ENCODE measurements around the gene ATG3.
"Not testable (repeated sequence)": the region's sequence is repeated elsewhere in the genome, so short reads cannot be mapped to it uniquely, and the experiment has no call there.

ATG3 gene

GRCh38 chr3:112560721-112561483 lies 860 bp downstream of the ATG3 start:
- no peak for DNase-seq

GRCh38 chr3:112560307-112560706 lies 1.5 kb downstream of the ATG3 start:
- no peak for DNase-seq

DNA sequence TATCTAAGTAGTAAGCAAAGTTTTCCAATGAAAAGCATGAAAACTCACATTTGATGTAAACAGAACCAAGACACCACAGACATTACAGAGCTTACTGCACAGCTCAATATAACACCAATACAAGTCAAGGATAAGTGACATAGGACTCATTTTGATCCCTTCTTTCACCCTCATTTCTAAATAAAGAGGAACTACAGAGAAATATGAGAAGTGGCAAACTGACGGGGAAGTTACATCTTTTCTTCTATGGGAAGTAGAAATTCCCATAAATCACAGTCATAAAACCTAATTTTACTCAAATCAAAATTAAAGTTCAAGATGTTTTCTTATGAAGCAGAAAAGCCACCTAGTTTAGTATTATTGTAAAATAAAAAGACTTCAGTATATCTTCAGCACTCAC lies 3.8 kb downstream of the ATG3 start:
- no peak for DNase-seq

DNA sequence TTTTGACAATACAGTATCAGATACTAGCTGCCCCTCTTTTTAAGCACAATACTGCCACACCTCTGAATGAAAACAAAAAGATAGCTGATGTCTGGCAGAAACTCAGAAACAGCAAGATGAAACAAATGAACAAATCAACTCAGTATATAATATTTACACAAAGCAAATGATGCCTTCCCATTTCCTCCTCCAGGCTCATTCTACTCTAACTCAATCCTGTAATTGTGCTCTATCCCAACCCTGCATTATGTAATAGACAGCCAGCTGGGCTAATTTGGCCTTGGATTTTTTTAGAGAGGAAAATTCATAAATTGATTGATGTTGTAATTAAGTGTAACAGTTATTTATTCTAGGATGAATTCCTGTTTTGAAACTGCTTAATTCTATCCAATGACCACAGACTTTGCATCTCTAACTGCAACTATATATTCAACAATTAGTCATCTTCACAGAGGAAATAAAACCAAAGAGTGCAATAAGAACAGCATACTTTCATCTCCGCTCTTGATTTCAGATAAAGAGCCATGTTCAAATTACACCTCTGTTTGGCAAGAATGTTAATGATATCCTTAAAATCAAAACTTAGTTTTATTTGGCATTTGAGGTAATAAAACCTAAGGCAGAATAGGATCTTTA lies 6.1 kb downstream of the ATG3 start:
- no peak for DNase-seq

GRCh38 chr3:112550859-112551258 lies 10.9 kb downstream of the ATG3 start:
- no peak for DNase-seq

DNA sequence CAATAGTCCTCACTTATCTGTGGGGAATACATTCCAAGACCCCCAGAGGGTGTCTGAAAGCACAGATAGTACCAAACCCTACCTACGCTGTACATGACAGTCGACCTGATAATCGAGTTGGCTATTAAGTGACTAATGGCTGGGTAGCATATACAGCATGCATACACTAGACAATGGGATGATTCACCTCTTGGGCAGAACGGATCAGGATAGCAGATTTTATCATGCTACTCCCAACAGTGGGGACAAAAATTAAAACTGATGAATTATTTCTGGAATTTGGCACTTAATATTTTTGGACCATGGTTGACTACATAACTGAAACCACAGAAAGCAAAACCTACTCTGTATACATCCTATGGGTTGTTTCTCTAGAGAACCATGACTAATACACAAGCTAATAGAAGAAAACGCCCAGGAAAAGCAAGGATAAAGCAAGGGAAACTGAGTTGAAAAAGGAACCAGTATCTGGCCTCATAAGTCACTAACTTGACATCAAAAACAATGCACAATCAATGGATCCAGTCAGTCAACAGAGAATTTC lies 15.5 kb downstream of the ATG3 start:
- DNase-seq, result no peak

DNA sequence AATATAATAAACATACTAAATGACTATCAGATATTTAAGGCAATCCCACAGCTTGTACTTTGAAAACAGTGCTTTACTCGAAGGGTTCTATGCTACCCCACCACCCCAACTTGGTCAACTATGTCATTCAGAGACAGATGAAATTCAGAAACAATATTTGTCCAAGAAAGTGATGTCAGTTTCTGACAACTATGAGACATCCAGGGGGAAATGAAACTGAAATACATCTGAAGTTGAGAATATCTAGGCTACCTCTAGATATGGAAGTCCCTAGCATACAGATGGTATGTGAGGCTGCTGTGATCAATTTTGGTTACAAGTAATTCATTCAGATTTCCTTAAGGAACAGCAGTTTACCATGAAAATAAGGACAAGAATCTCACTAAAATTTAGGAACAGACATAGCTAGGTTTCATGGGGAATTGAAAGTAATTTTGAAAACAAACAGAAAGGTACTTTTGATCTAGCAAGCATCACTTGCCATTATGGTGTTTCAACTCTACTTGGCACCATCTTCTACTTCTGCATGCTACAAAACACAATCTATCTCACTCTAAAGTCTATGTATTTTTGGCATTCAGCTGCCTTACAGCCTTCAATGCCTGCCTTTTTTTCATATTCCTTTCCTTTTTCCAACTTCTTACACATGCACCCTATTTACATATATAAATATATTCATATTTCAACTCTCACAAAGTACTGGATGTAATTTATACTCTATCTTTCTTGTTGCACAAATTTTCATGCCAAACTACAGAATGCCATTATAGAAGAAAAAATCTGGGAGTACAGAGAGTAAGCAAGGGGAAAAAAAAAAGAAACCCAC lies 21.7 kb downstream of the ATG3 start:
- DNase-seq, result no peak

DNA sequence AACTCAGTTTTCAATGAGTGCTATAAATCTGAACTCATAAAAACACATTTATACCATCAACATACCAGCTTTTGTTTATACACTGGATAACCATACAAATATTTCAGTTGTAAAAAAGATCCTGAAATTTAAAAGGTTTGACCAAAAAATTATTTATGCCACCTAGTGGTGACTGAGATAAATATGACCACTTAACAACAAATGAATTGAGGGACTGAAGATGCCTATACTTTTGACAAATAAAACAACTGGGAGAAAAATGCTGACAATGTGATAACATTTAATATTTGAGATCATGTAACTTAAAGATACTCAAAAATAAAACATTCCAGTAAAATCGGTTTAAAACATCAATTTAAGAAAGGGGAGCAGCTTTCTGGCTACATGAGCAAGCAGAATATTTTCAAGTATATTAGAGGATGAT lies 30.4 kb downstream of the ATG3 start:
- DNase-seq, result no peak

GRCh38 chr3:112530573-112530972 lies 31.2 kb downstream of the ATG3 start:
- DNase-seq, result no peak

DNA sequence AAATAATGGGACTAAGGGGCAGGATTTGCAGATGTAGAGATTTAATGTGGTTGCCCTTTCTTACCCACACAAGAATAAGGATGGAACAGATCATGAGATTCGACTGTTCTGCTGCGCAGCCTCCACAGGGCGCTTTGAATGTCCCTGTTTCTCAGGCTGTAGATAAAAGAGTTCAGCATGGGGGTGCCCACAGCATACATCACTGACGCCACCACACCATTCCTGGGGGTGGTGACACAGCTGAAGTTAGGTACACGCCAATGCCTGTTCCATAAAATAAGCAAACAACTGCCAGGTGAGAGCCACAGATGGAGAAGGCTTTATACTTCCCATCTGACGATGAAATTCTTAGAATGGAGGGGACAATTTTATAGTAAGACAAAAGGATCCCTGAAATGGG lies 37.6 kb downstream of the ATG3 start:
- DNase-seq, result not testable (repeated sequence)

DNA sequence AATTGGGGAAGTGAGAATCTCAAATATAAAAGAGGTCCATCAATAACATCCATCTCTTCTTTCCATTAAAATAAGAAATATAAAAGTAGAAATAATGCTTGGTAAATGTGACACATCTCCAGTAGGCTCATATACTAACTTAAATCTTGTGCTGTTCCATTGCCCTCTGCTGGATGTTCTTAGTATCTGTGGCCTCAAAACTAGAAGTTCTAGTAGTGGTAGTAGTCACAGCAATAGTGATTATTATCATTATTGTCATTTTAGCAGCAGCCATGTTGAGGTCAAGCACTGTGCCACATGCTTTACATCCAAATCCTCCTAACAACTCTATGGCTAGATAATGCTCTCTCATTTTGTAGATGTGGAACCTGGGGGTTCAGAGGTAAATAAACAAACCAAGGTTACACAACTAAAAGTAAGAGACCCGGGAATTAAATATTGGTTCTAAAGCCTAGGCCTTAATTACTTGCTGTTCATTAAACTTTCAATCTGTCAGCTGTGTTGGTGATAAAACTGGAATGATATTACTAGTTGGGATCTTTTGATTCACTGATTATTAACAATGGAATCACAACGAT lies 42.2 kb downstream of the ATG3 start:
- DNase-seq, result peak; percentile 62

DNA sequence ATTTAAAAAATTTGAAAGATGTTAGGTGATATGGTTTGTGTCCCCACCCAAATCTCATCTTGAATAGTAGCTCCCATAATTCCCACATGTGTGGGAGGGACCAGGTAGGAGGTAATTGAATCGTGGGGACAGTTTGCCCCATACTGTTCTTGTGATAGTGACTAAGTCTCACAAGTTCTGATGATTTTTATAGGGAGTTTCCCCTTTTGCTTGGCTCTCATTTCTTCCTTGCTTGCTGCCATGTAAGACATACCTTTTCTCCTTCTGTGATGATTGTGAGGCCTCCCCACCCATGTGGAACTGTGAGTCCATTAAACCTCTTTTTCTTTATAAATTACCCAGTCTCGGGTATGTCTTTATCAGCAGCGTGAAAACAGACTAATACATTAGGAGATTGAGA lies 42.8 kb downstream of the ATG3 start:
- DNase-seq, result not testable (repeated sequence)

DNA sequence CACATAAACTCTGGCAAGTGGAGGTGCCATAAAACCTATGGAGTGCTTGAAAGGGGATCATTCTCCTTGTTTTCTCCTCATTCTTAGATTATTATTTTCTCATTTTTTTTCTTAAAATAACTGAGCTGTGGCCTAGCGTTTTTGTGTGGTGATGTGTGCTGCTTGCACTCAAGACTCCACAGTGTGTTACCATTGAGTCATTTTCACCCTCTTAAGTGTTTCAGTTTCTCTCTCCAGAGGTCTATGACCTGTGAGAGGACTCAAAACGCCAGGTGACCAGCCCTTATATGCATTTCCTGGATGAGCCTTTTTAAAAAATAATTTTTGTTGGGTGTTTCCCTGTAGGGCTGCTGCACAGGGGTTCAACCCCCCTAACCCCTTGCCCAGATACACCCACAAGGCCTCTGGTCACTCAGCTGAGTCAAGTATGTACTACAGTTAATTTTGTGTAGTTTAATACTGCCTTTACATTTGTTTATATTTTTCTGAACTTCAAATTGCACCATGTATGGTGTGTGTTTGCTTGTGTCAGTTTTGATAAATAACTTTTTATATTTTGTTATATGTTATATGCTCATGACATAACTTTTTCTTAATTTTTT lies 47.1 kb downstream of the ATG3 start:
- no peak for DNase-seq

DNA sequence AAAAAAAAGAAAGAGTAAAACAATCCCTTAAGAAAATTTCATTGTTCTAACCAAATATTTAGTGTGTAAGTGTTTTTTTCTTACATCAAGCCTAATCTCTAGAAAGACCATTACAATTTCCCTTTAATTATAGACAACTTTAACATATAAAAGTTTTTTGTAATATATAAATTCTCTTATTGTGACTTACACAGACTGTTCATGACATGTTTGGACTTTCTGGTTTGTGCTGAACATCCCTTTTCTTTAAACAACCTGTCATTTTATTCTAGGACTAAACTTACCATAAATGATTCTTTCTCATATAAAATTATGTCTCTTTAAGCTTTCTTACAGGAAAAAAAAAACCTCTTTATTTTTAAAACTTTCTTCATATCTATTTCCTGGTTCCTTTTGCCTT lies 49.4 kb downstream of the ATG3 start:
- no peak for DNase-seq

- DNase-seq, result no peak
Measured at GRCh38 chr3:112508860-112509259, 52.9 kb downstream of the ATG3 start.

DNA sequence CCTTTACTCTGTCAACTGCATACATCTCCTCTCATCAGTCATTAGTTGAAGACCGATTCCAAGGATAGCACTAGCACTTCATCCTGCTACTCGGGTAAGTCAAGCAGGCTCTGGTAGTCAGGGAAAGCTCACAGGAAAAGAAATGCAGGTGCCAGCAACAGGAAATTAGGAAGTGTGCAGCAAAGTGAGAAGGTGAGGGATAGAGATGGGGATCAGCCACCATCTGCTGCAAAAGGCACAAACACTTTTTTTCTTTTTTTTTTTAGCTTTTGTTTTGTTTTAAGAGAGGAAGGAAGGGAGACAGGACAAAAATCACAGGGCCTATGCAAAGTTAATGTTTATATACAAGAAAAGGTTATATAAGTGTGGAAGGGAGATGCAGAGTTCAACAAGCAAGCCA lies 53.5 kb downstream of the ATG3 start:
- no peak for DNase-seq

DNA sequence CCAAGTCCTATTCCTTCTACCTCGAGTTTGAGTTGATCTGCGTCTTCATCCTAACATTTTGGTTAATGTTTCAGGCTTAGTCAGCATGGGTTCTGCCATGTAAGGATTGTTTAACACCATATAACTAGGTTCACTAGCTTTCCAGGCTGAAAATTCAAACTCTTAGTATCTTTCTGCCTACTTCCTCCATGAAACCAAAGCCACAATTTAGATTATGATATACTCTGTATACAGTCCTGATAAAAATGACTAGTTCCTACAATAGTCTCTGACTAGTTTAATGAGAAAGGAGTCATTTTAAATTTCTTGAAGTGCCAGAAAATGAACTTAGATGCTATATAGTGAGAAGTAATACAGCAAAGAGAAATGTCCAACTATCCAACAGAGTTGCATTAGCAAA lies 55.9 kb downstream of the ATG3 start:
- DNase-seq, result no peak

GRCh38 chr3:112504123-112504522 lies 57.6 kb downstream of the ATG3 start:
- DNase-seq, result no peak

GRCh38 chr3:112503304-112503972 lies 58.3 kb downstream of the ATG3 start:
- no peak for DNase-seq

- DNase-seq, result no peak
Measured at GRCh38 chr3:112500621-112501020, 61.1 kb downstream of the ATG3 start.

DNA sequence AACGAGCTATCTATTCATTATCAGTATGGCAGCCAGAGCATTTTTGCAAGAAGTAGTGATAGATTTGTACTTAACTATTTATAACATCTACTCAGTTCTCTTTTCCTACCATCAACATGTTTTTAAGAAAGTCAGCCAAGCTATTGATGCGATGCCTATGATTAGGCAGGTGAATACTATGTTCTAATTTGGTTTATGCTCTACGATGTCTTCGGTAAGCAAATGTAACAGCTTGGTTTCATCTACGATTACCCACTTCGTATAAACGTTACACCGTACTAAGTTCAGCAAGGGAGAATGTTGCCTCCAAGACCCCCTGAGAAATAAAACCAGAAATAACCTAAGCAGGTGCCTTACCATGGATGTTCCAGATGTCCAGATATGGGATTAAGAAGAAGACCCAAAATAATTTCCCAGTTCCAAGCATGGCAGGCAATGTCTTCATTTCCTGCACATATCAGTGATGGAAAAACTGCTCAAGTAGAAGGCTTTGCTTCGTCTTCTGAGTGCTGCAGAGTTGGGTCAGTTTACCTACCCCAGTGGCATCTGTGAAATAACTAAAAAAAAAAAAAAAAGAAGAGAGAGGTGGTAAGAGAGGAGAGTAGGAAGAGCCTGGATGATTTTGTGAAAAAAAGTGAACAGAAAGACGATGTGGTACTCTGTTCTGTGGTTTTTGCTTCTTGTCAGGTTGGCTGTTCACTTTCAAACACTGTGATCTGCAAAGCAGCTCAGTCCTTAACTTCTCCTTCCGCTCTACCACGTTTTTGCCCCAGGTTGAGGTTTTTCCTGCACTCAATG lies 62.6 kb downstream of the ATG3 start, which contains the start of gene BTLA:
TSS of gene BTLA (minus strand) at position 559 of the 798 bp plus-strand sequence. CDS start at position 445, 114 bp downstream.
- no peak for DNase-seq
